Heart right ventricle (tissue), 16 donors: ENCODE measurements around the gene SFMBT2. TPM values are rescaled to one million over a fixed set of nuclear protein-coding genes. Genes with fewer than 3 reads are reported as not detected.
"Not testable (repeated sequence)": the region's sequence is repeated elsewhere in the genome, so short reads cannot be mapped to it uniquely, and the experiment has no call there.

Source experiments
- ATAC-seq, 8 donors: fragments of 200-7000 bp; cut with Tn5 transposase; one replicate each; pipeline ENCODE4 v1.9.1; 2020; ENCODE audit warnings: mild to moderate bottlenecking in 8 of 8, moderate library complexity in 8 of 8, moderate number of reproducible peaks in 1 of 8
- DNase-seq, 2 donors: peaks; one replicate each; pipeline ENCODE4 v3.0.0-alpha.2; 2020
- H3K27ac ChIP-seq, 10 donors: fragments of 200-600 bp; sonication (generic) in 2 of 10; one replicate each; pipeline versions ENCODE4 v1.5.0 to v1.8.0; 2020 to 2022; ENCODE audit warnings: mild to moderate bottlenecking in 3 of 10
- H3K27me3 ChIP-seq, 7 donors: fragments of 200-600 bp; one replicate each; pipeline ENCODE4 v1.8.0; 2021 to 2022; ENCODE audit warnings: mild to moderate bottlenecking in 2 of 7
- H3K36me3 ChIP-seq, 9 donors: fragments of 200-600 bp; sonication (generic) in 1 of 9; one replicate each; pipeline versions ENCODE4 v1.5.0 to v1.8.0; 2020 to 2022; ENCODE audit warnings: mild to moderate bottlenecking in 2 of 9
- H3K4me1 ChIP-seq, 9 donors: fragments of 200-600 bp; sonication (generic) in 1 of 9; one replicate each; pipeline versions ENCODE4 v1.5.0 to v1.8.0; 2020 to 2022; ENCODE audit warnings: mild to moderate bottlenecking in 4 of 9
- H3K4me3 ChIP-seq, 10 donors: fragments of 200-600 bp; sonication (generic) in 2 of 10; one replicate each; pipeline versions ENCODE4 v1.5.0 to v1.8.0; 2020 to 2022; ENCODE audit warnings: mild to moderate bottlenecking in 7 of 10, moderate library complexity in 2 of 10
- H3K9me3 ChIP-seq, 11 donors: fragments of 200-600 bp in 10 of 11; sonication (generic) in 2 of 11; one replicate each; pipeline versions ENCODE4 v1.5.0 to v1.8.0; 2013 to 2022; ENCODE audit warnings: mild to moderate bottlenecking in 2 of 11, control low read depth in 1 of 11, moderate library complexity in 1 of 11
- CTCF ChIP-seq, 9 donors: fragments of 200-600 bp; sonication (generic) in 2 of 9; IDR thresholded peaks; one replicate each; pipeline versions ENCODE4 v1.5.0 to v1.8.0; 2021 to 2022; ENCODE audit warnings: antibody characterized with exemption in 9 of 9, mild to moderate bottlenecking in 5 of 9, moderate library complexity in 1 of 9
- WGBS, 2 donors: extraction: QIAGEN DNeasy Blood & Tissue Kit; methylation state at CpG; one replicate each; pipeline ENCODE4 v1.1.7; 2013; ENCODE audit warnings: inconsistent platforms in 1 of 2; 5-methylcytosine and 5-hydroxymethylcytosine counted together
- intact Hi-C, 10 donors: fragments of 100-400 bp; cut with DNase I; formaldehyde crosslinking; loops; one replicate each; pipeline versions ENCODE4 v1.11.1 to v1.14.2; 2022
- polyA plus RNA-seq, 2 donors: library from polyadenylated mRNA; stranded (reverse); fragments of 200-250 nt; gene quantifications; one replicate each; pipeline ENCODE4 v1.2.3, GENCODE V29; 2013
- total RNA-seq, 10 donors: library from RNA; stranded (reverse); fragmentation: NEBNext Ultra II Directional in 3 of 10; extraction: Animal tissue kit (Norgen Biotek cat#: 25700) in 3 of 10; gene quantifications; one replicate each; pipeline versions ENCODE4 v1.2.1 to v1.2.4, GENCODE V29; 2021 to 2023
- donor health status: Arrhythmogenic right ventricular cardiomyopathy.
- donor health status: ischemic (EF 13 %, LVEDD 7.1; RV severe dilation, severe dysfunction).
- donor health status: healthy with polysubstance abuse.
- donor health status: DM: no; HTN: yes; CAD: no.
- donor health status: DM: no; HTN: no; CAD: no.
- donor health status: ischemic (EF 25% LVEDD 6.9; RV normal size, moderate dysfunction).
- donor health status: ischemic (EF 25% LVEDD 5.7; RV mildly dilated, moderate dysfunction).
- donor health status: healthy.
- donor health status: DM: yes; HTN: yes; CAD: no.
- donor health status: Ischemic cardiomyopathy.
- donor health status: ischemic (EF 35%, LVEDD 5.7; RV mildly dilated, moderate dysfunction).
- donor health status: nonischemic (EF 11% LVEDD 7.7; RV severe dilation, severe dysfunction).
- donor health status: DM: yes; HTN: yes; CAD: no.
- donor health status: PGD.
- donor health status: ischemic (EF 29% LVEDD 5.4; RV normal size, mild dysfunction).
- donor health status: nonischemic (EF 23%, LVEDD 6.1; RV moderate dilation, normal function).

SFMBT2 gene
- total and polyA plus RNA-seq, 12 donors = 4.1 to 14.2 (median 10.0) TPM

GRCh38 chr10:7302392-7302906, 108.4 kb downstream of the SFMBT2 start:
- TF ChIP-seq CTCF (IDR thresholded peaks at IDR 0.05) = no peak
- H3K9me3 ChIP-seq = peaks cover 0 to 11% (median 0%) of the 10 kb centered on the region in 11 donors
- no peak overlapping the region for H3K27ac ChIP-seq
- H3K36me3 ChIP-seq = no peaks in the 10 kb centered on the region
- peaks cover 0 to 35% (median 16%) of the 10 kb centered on the region in 9 donors for H3K4me1 ChIP-seq
- 78 to 86% methylated on average over 4 of the region's 4 CpGs for WGBS, 2 donors
- ATAC-seq (no peak), DNase-seq (no peak)
- intact Hi-C loops = no loop called here
- H3K27me3 ChIP-seq = no peaks in the 10 kb centered on the region
- no peak overlapping the region for H3K4me3 ChIP-seq

GRCh38 chr10:7301006-7301778, 109.6 kb downstream of the SFMBT2 start:
- H3K36me3 ChIP-seq = no peaks in the 10 kb centered on the region
- H3K4me3 ChIP-seq = peak overlapping the region in 2 of 10 donors; percentile 9 to 10
- H3K27ac ChIP-seq = no peak overlapping the region
- H3K9me3 ChIP-seq = no peaks in the 10 kb centered on the region
- no peak for DNase-seq
- 59 to 66% methylated on average over 21 of the region's 21 CpGs for WGBS, 2 donors
- intact Hi-C loops = no loop called here
- peak in 4 of 9 donors; percentile 16 to 28 (median 24) for TF ChIP-seq CTCF (IDR thresholded peaks at IDR 0.05)
- H3K27me3 ChIP-seq = no peaks in the 10 kb centered on the region
- peaks cover 0 to 35% (median 18%) of the 10 kb centered on the region in 9 donors for H3K4me1 ChIP-seq
- ATAC-seq = peak in 7 of 8 donors; percentile 35 to 66 (median 52)

- Histone ChIP-seq H3K4me1 (peaks cover 0 to 28% (median 21%) of the 10 kb centered on the region in 9 donors), H3K4me3 (peak overlapping the region in 1 of 10 donors; percentile 9), H3K36me3 (no peaks in the 10 kb centered on the region), H3K9me3 (no peaks in the 10 kb centered on the region), H3K27me3 (no peaks in the 10 kb centered on the region), H3K27ac (no peak overlapping the region)
- ATAC-seq (peak in 7 of 8 donors; percentile 28 to 69 (median 56)), DNase-seq (no peak)
- no peak for TF ChIP-seq CTCF (IDR thresholded peaks at IDR 0.05)
- 39 to 42% methylated on average over 5 of the region's 5 CpGs for WGBS, 2 donors
- intact Hi-C loops = no loop called here
These were observed 110.4 kb downstream of the SFMBT2 start for GRCh38 chr10:7300384-7300971.

- H3K27ac ChIP-seq, H3K9me3 ChIP-seq, ATAC-seq, H3K27me3 ChIP-seq, H3K36me3 ChIP-seq, DNase-seq, intact Hi-C loops, H3K4me3 ChIP-seq: not testable (repeated sequence)
- H3K4me1 ChIP-seq = peaks cover 0 to 33% (median 22%) of the 10 kb centered on the region in 9 donors
- 91 to 95% methylated on average over 7 of the region's 7 CpGs for WGBS, 2 donors
These were observed 111.1 kb downstream of the SFMBT2 start for GRCh38 chr10:7299601-7300325.
